ENCODE results near the gene SPATA21. TPM values are rescaled to one million over a fixed set of nuclear protein-coding genes. Genes with fewer than 3 reads are reported as not detected.

SPATA21 gene
- total and polyA plus RNA-seq, 2 experiments from 2014 or later, result 2.6 TPM; not detected in 1

GRCh38 chr1:16351456-16351993 lies 85.7 kb downstream of the SPATA21 start (continued):
- no peak for TF ChIP-seq ZNF462 (CRISPR knock-in tag; IDR thresholded peaks at IDR 0.05)

GRCh38 chr1:16349847-16350406 lies 87.3 kb downstream of the SPATA21 start:
- H3K4me1 ChIP-seq (ENCODE audit: insufficient read depth), result peaks cover 12% of the 10 kb centered on the region; the same call in 1 of the 2 replicates
- H2AFZ ChIP-seq, result no peak overlapping the region
- no peaks in the 10 kb centered on the region for H3K27me3 ChIP-seq (ENCODE audit: insufficient read depth)
- H3K36me3 ChIP-seq (ENCODE audit: insufficient read depth), result no peaks in the 10 kb centered on the region
- H3K27ac Mint-ChIP-seq, result no peak overlapping the region
- no peaks in the 10 kb centered on the region for H3K9me2 ChIP-seq (ENCODE audit: insufficient read depth)
- H4K20me1 ChIP-seq (replicated peaks; ENCODE audit: insufficient read depth), result peaks cover 35% of the 10 kb centered on the region
- no peak overlapping the region for H3K27ac ChIP-seq (ENCODE audit: low read depth)
- no peak overlapping the region for H3K4me3 Mint-ChIP-seq
- DNase-seq (ENCODE audit: low spot score) (no peak), ATAC-seq (no peak)
- no peak overlapping the region for H3K4me2 ChIP-seq
- H3K4me3 ChIP-seq, result no peak overlapping the region
- H3K79me2 ChIP-seq (replicated peaks; ENCODE audit: insufficient read depth), result peaks cover 70% of the 10 kb centered on the region
- no peaks in the 10 kb centered on the region for H3K36me3 Mint-ChIP-seq (ENCODE audit: low read depth)
- no peaks in the 10 kb centered on the region for H3K27me3 Mint-ChIP-seq (ENCODE audit: insufficient read depth, low read depth, poor library complexity)
- H3F3A ChIP-seq (replicated peaks; ENCODE audit: low read depth), result peaks cover 3% of the 10 kb centered on the region; the same call in 1 of the 2 replicates
- no peaks in the 10 kb centered on the region for H3K9me3 Mint-ChIP-seq
- peaks cover 13% of the 10 kb centered on the region; the same call in 2 of the 3 replicates for H3K4me1 Mint-ChIP-seq
- no peak for TF ChIP-seq ETS1 (IDR thresholded peaks at IDR 0.05)
- TF ChIP-seq ZNF462 (CRISPR knock-in tag; IDR thresholded peaks at IDR 0.05), result no peak
- no peak for TF ChIP-seq JUNB (IDR thresholded peaks at IDR 0.05; ENCODE audit: unreplicated experiment)
